NCI-H187 (cell line): ENCODE results near the gene CS.
"Not testable (repeated sequence)": the region's sequence is repeated elsewhere in the genome, so short reads cannot be mapped to it uniquely, and the experiment has no call there.

Experiments
- DNase-seq, 2 experiments: peaks; one replicate each; lab custom pipeline; 2025; lab: John Stamatoyannopoulos, UW

Gene CS

DNA sequence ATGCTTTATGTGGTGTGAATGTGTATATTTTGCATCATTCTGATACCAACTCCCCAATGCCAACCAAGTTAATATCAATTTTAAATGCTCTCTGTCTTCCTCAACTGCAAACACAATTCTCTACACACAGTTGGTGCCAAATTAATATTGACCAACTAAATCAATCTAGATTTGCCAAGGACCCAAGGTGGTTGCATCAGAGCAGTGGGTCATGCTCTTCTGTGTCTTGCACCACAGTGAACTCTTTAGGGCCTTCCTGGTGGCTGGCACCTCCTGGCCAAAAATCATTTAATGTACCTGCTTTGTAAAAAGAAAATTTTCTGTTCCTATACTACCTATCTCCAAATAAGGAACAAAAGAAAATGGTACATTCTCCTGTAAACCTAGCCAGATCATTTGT lies 19.3 kb downstream of the CS start:
- DNase-seq = no peak

GRCh38 chr12:56278905-56279304 lies 21.2 kb downstream of the CS start:
- no peak for DNase-seq

DNA sequence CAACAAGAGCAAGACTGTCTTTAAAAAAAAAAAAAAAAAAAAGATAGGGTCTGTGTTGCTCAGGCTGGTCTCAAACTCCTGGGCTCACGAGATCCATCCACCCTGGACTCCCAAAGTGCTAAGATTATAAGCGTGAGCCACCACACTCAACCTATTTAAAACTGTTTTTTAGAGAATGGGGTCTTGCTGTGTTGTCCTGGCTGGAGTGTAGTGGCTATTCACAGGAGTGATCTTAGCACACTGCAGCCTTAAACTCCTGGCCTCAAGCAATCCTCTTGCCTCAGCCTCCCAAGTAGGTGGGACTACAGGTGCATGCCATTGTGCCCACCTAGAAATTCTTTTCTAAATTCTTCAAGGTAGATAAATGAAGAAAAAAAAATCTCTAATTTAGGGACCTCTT lies 25.8 kb downstream of the CS start:
- DNase-seq = no peak

GRCh38 chr12:56272468-56272867 lies 27.7 kb downstream of the CS start:
- DNase-seq = not testable (repeated sequence)

DNA sequence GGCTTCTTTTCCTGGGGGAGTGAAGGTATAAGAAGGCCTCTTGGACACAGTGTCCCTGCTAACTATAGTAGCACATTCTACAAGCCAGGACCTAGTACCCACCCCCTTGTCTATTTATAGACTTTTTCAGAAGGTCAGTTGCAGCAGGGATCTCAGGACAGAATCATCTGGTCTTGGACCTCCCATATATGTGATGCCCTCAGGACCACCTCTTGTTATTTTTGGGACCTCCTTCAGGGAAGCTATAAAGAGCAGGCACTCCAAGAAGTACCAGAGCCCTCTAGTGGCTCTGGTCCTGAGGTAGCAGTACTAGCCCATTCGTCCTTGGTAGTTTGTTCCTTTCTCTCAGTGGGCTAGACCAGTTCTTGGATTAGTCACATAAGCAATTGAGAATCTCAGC lies 29.1 kb downstream of the CS start:
- no peak for DNase-seq

DNA sequence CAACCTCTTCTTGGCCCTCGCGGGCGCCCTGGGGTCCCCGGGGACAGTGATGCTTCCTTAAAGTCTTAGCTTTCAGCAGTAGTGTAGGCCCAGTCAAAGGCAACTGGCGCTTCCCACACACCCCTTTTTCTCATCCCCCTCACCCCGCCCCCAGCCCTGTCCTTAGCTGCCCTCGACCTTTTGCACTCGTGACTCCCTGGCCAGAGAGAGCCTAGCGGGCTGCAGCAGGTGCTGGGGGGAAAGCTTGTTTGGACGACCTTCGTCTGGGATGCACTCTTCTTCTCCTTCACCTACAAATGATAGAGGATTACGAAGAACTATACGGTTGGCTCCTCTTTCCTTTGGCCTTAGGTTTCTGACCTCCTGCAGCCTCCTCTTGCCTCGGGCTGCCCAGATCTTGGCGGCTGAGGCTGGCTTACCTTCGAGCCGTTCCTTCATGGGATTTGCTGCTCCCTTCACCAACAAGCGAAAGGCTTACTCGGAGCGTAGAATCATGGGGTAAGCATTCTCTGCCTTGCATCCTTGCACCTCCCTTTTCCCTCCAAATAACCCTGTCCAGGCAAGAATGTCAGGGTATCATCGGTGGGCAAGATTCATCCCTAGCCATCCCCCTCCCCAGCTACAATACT lies 32.6 kb downstream of the CS start:
- no peak for DNase-seq

- peak; percentile 66 to 84 for DNase-seq
Observed at GRCh38 chr12:56266693-56267442, 33.3 kb downstream of the CS start, which contains the start of gene COQ10A. Gene COQ10A, plus strand, starts transcription at chr12:56266942. Its CDS starts 177 bp downstream, at chr12:56267119.

- DNase-seq = not testable (repeated sequence)
Observed at GRCh38 chr12:56266068-56266692, 34.0 kb downstream of the CS start.

- DNase-seq = not testable (repeated sequence)
Observed at GRCh38 chr12:56262955-56263354, 37.2 kb downstream of the CS start.

- no peak for DNase-seq
Observed at GRCh38 chr12:56261503-56262232, 38.5 kb downstream of the CS start.

DNA sequence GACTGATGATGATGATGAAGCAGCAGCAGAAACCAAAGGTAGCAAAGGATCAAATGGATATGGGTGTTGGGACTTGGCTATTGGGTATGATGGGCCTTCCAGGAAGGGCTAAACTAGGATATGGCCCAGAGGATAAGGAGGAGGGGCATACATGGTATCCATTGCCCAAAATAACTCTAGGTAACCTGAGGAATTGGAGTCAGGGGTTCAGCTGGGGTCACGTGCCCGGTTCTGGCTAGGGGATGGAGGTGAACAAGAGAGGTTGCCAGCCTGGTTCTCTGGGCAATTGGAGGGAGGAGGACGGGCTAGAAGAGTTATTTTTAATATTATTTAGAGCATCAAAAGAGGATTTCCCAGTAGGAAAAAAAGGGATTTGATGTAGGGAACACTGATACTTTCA lies 39.2 kb downstream of the CS start:
- DNase-seq = no peak

- DNase-seq = no peak
Observed at GRCh38 chr12:56260380-56260779, 39.8 kb downstream of the CS start.

GRCh38 chr12:56258820-56259183 lies 41.3 kb downstream of the CS start:
- no peak for DNase-seq

- peak; percentile 47 to 81 for DNase-seq
Observed at GRCh38 chr12:56258068-56258819, 41.9 kb downstream of the CS start, which contains the start of gene ANKRD52. Gene ANKRD52, minus strand, starts transcription at chr12:56258384. Its CDS starts 115 bp downstream, at chr12:56258269.

GRCh38 chr12:56257491-56258067 lies 42.6 kb downstream of the CS start:
- DNase-seq = peak in 1 of 2 experiments; percentile 31

GRCh38 chr12:56257071-56257470 lies 43.1 kb downstream of the CS start:
- no peak for DNase-seq

- DNase-seq = no peak
Observed at GRCh38 chr12:56256326-56256960, 43.7 kb downstream of the CS start.

DNA sequence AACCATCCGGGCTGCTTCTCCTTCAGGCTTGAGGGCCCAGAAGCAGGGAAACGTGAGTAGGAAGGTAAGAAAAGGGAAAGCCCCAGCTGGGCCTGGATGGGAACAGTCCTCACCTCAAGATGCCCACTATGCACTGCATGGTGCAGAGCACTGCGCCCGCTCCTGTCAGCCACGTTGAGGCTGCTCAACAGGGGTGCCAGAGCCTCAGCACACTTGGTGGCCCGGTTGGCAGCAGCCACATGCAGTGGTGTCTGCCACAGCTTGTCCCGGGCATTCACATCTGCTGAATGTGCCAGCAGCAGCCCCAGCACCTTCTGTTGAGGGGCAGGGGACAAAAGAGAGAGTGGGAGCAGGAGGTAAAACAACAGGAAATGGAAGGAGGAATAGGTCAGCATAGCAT lies 44.5 kb downstream of the CS start:
- DNase-seq = no peak

DNA sequence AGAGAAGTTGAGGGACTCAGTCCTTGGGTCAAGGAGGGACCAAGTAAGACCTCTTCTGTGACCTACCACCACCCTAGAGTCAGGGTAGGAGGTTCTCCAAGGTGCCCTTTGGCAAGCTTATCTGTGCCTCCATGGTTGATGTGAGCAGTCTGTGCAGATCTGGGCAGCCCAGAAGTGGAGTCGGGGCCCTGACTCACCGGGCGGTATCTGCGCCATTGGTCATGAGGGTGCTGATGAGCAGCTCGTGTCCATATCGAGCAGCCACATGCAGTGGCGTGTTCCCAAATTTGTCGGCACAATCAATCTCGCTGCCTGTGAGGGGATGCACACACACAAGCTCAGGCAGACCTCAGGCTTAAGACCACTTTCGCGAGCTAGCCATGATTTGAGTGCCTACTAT lies 47.0 kb downstream of the CS start:
- DNase-seq = no peak

DNA sequence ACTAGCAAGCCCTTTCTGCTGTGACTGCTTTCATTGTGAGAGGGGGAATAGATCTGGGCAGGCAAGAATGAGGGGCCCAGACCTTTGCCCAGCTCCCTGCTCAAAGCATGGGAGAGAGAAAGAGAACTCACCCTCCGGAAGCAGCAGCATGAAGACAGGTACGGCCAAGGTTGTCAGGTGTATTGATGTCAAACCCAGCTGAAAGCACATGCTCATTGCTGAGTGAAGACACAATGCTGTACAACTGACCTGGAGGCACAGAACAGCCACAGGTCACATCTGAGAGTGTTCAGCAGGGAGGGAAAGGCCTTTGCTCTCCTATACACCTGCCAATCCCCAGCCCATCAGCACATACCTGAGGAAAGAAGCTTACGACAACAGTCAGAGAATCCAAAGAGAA lies 47.5 kb downstream of the CS start:
- no peak for DNase-seq

DNA sequence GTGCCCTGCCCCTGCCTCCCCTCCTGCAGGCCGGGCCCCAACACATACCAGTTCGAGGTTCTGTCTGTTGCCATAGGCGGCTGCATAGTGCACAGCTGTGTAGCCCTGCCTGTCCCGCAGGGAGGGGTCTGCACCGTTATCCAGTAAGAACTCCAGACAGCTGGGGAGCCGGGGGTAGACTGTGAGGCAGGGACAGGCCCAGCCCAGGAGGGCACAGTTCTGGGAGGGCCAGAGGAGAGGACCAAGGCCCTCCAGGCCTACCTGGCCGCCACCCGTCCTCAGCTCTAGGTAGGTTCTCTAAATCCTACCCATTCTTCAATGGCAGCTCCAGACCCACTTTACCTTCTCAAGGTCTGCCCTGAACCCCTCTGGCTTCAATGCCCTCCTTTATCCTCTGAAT lies 51.4 kb downstream of the CS start:
- DNase-seq = no peak
